A673 (cell line): Measurements from ENCODE around the gene CHD2. TPM values are rescaled to one million over a fixed set of nuclear protein-coding genes. Genes with fewer than 3 reads are reported as not detected.

Experiments used
- BruUV-seq: library from RNA; stranded (reverse); fragments of 400-500 nt; replicated peaks from 2 replicates; lab custom pipeline; 2021; lab: Mats Ljungman, UMichigan
- CTCF ChIA-PET: fragments of 300-600 bp; sonication (Branson Sonifier 250); formaldehyde crosslinking; loops from one replicate; lab custom pipeline; 2022; ENCODE audit warnings: antibody characterized with exemption; lab: Charles Lee
- POLR2A ChIA-PET: fragments of 300-600 bp; sonication (Branson Sonifier 250); formaldehyde crosslinking; loops from one replicate; lab custom pipeline; 2022; ENCODE audit warnings: antibody characterized with exemption; ENCODE audit not compliant: low non-redundant PET; lab: Charles Lee
- DNase-seq: peaks from one replicate; pipeline ENCODE4 v3.0.0-alpha.2; 2015; ENCODE audit warnings: low spot score
- H3K27ac ChIP-seq: fragments of 200-600 bp; sonication (generic); 2 replicates; pipeline ENCODE4 v1.5.1; 2016; ENCODE audit warnings: mixed run types, low read depth, mild to moderate bottlenecking, mixed read lengths, antibody characterized with exemption, low read length; ENCODE audit not compliant: poor library complexity, severe bottlenecking
- H3K27me3 ChIP-seq: fragments of 200-600 bp; sonication (generic); replicated peaks from 2 replicates; pipeline ENCODE4 v1.6.1; 2017; ENCODE audit warnings: mixed run types, low read depth, mild to moderate bottlenecking, mixed read lengths, antibody characterized with exemption, low read length; ENCODE audit not compliant: insufficient read depth, poor library complexity
- H3K36me3 ChIP-seq: fragments of 200-600 bp; sonication (generic); 2 replicates; pipeline ENCODE4 v1.6.1; 2016; ENCODE audit warnings: mixed run types, mild to moderate bottlenecking, mixed read lengths, antibody characterized with exemption, low read length; ENCODE audit not compliant: insufficient read depth, poor library complexity, severe bottlenecking
- H3K4me1 ChIP-seq: fragments of 200-600 bp; sonication (generic); 2 replicates; pipeline ENCODE4 v1.6.1; 2017; ENCODE audit warnings: mixed run types, mild to moderate bottlenecking, mixed read lengths, antibody characterized with exemption, low read length; ENCODE audit not compliant: insufficient read depth, poor library complexity, severe bottlenecking
- H3K4me3 ChIP-seq: fragments of 200-600 bp; sonication (generic); 2 replicates; pipeline ENCODE4 v1.5.1; 2016; ENCODE audit warnings: low read depth, mixed run types, mild to moderate bottlenecking, mixed read lengths, low read length; ENCODE audit not compliant: poor library complexity, severe bottlenecking
- H3K9me3 ChIP-seq: fragments of 200-600 bp; sonication (generic); 2 replicates; pipeline ENCODE4 v1.6.1; 2016; ENCODE audit warnings: mixed run types, low read depth, mild to moderate bottlenecking, mixed read lengths, antibody characterized with exemption, low read length; ENCODE audit not compliant: poor library complexity, severe bottlenecking
- CTCF ChIP-seq: fragments of 300-800, 200-600 bp; sonication (generic); conservative IDR thresholded peaks from 2 replicates; pipeline ENCODE4 v1.5.1; 2017; ENCODE audit warnings: low read depth, mild to moderate bottlenecking, antibody characterized with exemption, low read length, moderate library complexity, mixed read lengths
- EZH2 ChIP-seq: fragments of 200-600 bp; sonication (generic); IDR thresholded peaks from 2 replicates; pipeline ENCODE4 v1.6.1; 2017; ENCODE audit warnings: borderline replicate concordance, low read depth, mild to moderate bottlenecking, mixed read lengths, antibody characterized with exemption, low read length; ENCODE audit not compliant: poor library complexity, severe bottlenecking
- intact Hi-C: fragments of 100-400 bp; cut with micrococcal nuclease; formaldehyde crosslinking; loops from one replicate; pipeline ENCODE4 v1.10.0; 2022; ENCODE audit not compliant: unreplicated experiment
- total RNA-seq: library from RNA; stranded (reverse); gene quantifications from 2 replicates; pipeline ENCODE4 v1.2.3, GENCODE V29; 2021

Gene CHD2
- total RNA-seq, 1 experiment from 2014 or later, result 75.7 TPM

GRCh38 chr15:93029214-93029835, 129.2 kb downstream of the CHD2 start:
- Histone ChIP-seq H3K36me3 (peaks cover 32% of the 10 kb centered on the region), H3K4me3 (no peak overlapping the region), H3K4me1 (peaks cover 37% of the 10 kb centered on the region), H3K27me3 (no peaks in the 10 kb centered on the region), H3K9me3 (no peaks in the 10 kb centered on the region), H3K27ac (no peak overlapping the region)
- POLR2A ChIA-PET, result interaction anchor here (0.6 kb wide), 1 partner anchor 177 kb away, joined by 3 read pairs; no protein-coding TSS in a partner anchor
- no peak for DNase-seq
- CTCF ChIA-PET, result interaction anchor here (0.5 to 3.2 kb wide), 7 partner anchors 8 to 1091 kb away, joined by 3 to 24 read pairs (median 8); no protein-coding TSS in a partner anchor
- TF ChIP-seq EZH2 (no peak), CTCF (no peak)
- BruUV-seq, result no TSS peak
- intact Hi-C loops, result loop anchor here (5.0 kb wide), 1 partner anchor 1293 kb away; no protein-coding TSS in a partner anchor

GRCh38 chr15:93029836-93030429, 129.8 kb downstream of the CHD2 start:
- H3K4me1 ChIP-seq, result peaks cover 37% of the 10 kb centered on the region
- intact Hi-C loops, result loop anchor here (2.0 to 5.0 kb wide), 3 partner anchors 57 to 1292 kb away; partner anchors contain the start of gene RGMA
- TF ChIP-seq CTCF (no peak), EZH2 (no peak)
- H3K9me3 ChIP-seq, result no peaks in the 10 kb centered on the region
- POLR2A ChIA-PET, result interaction anchor here (0.6 kb wide), 1 partner anchor 177 kb away, joined by 3 read pairs; no protein-coding TSS in a partner anchor
- no peaks in the 10 kb centered on the region for H3K27me3 ChIP-seq
- CTCF ChIA-PET, result interaction anchor here (0.5 to 3.2 kb wide), 8 partner anchors 12 to 1090 kb away, joined by 3 to 24 read pairs (median 7); no protein-coding TSS in a partner anchor
- no peak overlapping the region for H3K4me3 ChIP-seq
- H3K36me3 ChIP-seq, result peaks cover 26% of the 10 kb centered on the region
- no peak overlapping the region for H3K27ac ChIP-seq
- DNase-seq, result no peak
- BruUV-seq, result no TSS peak

- POLR2A ChIA-PET, result no interaction called here
- H3K4me1 ChIP-seq, result peaks cover 37% of the 10 kb centered on the region
- peak; percentile 79 for DNase-seq
- CTCF ChIA-PET, result interaction anchor here (0.5 to 3.2 kb wide), 7 partner anchors 12 to 1089 kb away, joined by 3 to 24 read pairs (median 6); no protein-coding TSS in a partner anchor
- intact Hi-C loops, result loop anchor here (2.0 to 5.0 kb wide), 2 partner anchors 57 to 1090 kb away; partner anchors contain the start of gene RGMA
- TF ChIP-seq EZH2 (no peak), CTCF (peak; percentile 90)
- H3K36me3 ChIP-seq, result peaks cover 19% of the 10 kb centered on the region
- no peaks in the 10 kb centered on the region for H3K9me3 ChIP-seq
- H3K4me3 ChIP-seq, result no peak overlapping the region
- no peaks in the 10 kb centered on the region for H3K27me3 ChIP-seq
- H3K27ac ChIP-seq, result no peak overlapping the region
- BruUV-seq, result no TSS peak
Observed at GRCh38 chr15:93030430-93031102, 130.4 kb downstream of the CHD2 start.
